ENCODE measurements around the gene NBEA.

- TF ChIP-seq CTCF (IDR thresholded peaks at IDR 0.05 in 2 of 3, conservative IDR thresholded peaks at IDR 0.05 in 1 of 3; ENCODE audit: borderline replicate concordance in 1 of 3, insufficient read depth in 1 of 3, low read depth in 2 of 3, low read length in 2 of 3) (no peak), ZNF274 (IDR thresholded peaks at IDR 0.05; ENCODE audit: low read depth, low read length) (no peak), POLR2A (IDR thresholded peaks at IDR 0.05; ENCODE audit: borderline replicate concordance, extremely low read depth, insufficient read depth, insufficient read length) (no peak), SIN3A (IDR thresholded peaks at IDR 0.05; ENCODE audit: low read depth) (no peak), MAX (IDR thresholded peaks at IDR 0.05) (no peak)
Observed at GRCh38 chr13:35720290-35720689, 778.2 kb downstream of the NBEA start.
